ENCODE results near the gene MCF2L. TPM values are rescaled to one million over a fixed set of nuclear protein-coding genes. Genes with fewer than 3 reads are reported as not detected.

The MCF2L gene
- polyA plus RNA-seq, 1 donor, result 29.2 TPM

DNA sequence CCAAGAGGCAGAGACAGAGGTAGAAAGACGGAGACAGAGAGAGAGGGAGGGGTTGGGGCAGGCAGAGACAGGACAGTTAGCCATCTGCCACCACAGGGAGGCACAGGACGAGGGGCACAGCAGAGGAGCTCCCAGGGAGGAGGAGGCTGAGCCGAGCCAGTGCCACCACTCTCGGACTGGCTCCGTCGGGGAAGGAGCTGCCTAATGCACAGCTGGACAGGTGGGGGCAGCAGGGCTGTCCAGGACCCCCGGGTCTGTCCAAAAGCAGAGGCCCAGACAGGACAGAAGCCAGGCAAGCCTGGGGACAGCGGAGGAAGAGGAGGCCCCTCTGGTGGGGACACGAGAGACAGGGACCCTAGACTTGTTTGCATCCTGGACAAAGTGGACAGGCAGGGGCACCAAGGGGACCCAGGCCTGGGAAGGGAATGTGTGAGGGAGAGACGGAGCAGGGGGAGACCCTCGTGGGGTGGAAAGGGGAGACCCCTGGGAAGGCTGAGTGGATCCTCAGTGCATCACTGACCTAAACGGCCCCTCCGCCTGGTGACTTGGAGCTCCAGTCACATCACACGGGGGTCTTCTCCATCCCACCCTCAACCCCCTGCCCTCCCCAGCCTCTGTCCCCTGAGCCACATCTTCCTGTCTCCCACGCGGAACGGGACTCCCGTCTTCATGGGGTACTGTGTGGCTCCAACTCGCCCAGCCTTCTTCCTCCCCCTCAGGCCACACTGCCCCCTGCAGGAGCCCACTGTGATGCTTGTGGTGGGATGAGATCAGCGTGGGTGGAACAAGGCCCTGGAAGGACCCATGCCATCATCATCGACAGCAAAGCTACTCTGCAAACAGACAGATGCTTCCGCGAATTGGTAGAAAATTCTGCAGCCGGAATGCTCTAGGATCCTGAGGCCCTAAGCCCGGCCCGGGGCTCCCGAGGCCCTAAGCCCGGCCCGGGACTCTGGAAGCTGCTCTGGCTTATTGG, 154.5 kb downstream of the MCF2L start:
- no peak for DNase-seq

DNA sequence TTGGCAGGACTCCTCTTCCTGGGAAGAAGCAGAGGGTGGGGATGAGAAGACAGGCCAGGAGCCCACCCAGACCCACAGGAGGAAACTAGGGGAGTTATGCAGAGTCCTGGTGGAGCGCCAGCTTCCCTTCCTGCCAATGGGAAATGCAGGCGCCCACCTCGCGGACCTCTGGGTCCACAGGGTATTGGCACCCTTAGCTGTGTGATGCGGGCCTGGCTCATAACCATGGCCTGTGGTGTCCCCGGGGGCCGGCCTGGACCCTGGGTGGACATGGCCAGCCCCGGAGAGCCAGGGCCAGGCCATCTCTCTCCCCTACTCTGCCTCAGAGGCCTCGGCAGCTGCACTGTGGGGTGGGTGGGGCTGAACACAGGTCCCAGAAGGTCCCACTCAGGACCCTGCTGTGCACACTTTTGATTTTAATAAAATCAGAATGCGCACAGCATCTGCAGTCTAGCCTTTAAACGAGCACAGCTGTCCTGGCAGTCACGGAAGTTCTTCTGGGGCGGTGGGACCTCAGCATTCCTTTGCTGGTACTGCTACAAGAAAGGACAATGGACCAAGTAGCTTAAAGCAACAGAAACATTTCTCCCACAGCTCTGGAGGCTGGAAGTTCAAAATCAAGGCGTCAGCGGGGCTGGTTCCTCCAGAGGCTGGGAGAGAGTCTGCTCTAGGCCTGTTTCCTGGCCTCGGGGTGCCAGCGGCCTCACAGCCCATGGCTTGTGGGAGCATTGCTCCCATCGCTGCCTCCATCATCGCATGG, 155.4 kb downstream of the MCF2L start:
- no peak for DNase-seq

DNA sequence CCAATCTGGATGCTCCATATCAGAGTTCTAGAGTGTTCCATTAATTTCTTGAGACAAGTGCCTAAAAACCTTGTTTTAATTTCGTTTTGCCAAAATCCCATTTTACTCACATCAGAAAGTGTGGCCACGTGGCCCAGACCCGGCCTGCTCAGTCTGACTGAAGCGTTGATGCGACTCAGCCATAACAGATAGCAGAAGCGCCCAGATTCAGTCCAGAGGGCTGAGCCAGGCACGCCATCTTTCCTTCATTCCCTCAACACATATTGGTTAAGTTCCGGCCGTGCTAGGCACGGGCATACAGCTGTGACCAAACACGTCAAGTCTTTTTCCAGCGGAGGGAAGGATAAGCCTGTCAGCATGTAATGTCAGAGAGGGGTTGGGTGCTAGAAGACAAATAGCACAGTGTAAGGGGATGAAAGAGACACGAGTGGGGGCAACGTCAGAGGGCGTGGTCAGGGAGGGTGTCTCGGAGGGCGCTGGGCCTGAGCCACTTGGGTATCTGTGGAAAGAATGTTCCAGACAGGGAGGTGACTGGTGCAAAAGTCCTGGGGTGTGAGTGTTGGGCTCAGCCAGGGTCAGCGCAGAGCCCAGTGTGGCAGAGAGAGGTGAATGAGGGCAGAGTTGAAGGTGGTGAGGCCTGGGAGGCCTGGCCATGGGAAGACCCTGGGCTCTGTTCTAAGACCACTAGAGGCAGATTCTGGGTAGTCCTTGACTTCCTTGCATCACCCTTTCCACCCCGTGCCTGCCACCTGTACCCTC, 156.7 kb downstream of the MCF2L start:
- no peak for DNase-seq

DNA sequence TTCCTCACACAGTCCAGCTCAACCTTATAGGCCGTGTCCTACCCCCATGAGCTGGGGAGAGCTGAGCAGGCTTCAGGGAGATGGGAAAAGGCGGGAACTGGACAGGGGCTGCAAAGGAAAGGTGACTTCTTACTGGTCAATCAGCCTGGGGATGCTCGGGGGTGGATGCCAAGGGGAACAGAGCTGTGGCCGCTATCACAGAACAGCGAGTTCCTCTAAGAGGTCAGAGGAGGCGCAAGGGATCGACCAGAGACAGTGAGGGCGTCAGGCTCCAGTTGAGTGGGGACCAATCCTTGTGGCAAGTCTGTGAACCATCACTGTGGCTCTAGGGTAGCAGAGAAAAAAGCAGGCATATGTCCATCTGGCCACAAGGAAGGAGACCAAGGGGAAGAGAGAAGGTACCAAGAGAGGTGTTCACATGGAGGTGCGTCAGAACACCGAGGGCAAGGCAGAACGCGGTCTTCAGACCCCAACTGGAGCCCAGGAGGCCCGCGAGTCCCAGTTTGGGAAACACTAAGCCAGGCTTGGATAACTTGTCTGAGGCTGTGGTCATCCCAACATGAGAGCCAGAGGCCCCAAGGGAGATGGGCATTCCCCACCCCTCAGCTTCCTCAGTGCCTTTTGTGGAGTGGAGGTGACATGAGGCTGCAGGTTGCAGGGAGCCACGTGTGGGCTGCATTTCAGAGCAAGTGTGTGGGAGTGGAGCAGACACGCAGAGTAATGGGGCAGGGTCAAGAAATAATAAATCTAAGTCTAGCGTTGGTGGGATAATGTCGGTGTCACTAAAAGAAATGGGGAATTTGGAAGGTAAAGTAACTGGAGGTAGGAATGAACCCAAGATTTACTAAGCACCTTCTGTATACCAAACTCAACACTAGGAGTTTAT, 157.5 kb downstream of the MCF2L start:
- no peak for DNase-seq

DNA sequence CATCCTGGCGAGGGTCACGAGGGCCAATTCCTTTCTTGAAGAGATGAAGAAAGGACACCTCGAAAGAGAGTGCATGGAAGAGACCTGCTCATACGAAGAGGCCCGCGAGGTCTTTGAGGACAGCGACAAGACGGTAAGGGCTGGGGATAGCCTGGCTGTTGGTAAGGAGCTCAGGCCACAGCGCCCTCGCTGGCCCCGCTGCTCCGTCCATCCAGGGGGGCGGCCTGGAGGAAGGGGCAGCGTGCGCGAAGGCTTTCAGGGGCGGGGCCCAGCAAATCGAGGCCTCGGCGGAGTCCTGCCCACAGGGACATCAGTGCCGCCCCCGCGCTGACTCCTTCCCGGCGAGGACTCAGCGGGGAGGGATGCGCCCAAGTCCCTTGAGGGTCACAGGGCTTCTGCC, 160.5 kb downstream of the MCF2L start:
- DNase-seq, result no peak

DNA sequence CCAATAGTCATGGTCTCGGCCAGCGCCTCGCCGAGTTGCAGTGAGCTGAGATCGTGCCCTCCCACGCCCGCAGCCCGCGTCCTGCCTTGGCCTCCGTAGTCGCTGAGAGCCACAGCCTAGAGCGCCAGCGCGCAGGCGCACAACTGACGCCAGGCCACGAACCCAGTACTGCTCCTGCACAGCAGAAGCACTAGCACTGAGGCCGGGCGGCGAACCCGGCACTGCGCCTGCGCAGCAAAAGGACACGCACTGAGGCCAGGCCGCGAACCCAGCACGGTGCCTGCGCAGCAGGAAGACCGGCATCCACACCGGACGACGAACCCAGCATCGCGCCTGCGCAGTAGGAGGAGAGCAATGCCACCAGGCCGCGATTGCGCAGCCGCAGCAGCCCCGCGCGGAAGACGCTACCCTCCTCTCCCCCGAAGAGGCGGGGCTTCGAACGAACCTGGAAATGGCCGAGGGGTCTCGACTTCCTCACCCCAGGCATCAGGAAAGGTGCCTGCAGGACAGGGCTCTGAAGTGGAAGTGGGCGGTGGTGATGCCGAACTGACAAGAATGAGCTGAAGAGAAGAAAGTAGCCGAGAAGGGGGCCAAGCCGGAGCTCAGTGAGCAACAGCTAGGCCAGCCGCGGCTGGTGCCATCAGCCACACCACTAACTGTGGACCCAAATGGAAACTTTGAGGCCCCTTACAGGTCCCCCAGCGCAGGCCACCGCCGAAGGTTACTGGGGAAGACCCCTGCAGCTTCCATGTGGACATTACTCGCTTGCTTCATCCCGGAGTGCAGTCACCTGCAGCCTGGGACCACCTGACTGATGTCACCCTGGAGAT, 161.1 kb downstream of the MCF2L start:
- no peak for DNase-seq

DNA sequence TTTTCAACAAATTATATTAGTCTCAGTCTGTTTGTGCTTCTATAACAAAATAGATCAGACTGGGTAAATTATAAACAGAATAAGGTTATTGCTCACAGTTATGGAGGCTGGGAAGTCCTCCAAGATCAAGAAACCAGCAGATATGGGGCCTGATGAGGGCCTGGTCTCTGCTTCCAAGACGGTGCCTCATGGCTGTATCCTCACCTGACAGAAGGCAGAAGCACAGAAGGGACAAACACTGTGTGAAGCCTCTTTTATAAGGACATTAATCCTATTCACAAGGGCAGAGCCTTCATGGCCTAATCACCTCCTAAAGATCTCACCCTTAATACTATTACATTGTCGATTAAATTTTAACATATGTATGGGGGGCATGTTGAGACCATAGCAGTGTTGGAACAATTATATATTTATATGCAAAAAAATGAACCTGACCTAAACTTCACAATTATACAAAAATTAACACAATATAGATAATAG, 166.3 kb downstream of the MCF2L start:
- no peak for DNase-seq

DNA sequence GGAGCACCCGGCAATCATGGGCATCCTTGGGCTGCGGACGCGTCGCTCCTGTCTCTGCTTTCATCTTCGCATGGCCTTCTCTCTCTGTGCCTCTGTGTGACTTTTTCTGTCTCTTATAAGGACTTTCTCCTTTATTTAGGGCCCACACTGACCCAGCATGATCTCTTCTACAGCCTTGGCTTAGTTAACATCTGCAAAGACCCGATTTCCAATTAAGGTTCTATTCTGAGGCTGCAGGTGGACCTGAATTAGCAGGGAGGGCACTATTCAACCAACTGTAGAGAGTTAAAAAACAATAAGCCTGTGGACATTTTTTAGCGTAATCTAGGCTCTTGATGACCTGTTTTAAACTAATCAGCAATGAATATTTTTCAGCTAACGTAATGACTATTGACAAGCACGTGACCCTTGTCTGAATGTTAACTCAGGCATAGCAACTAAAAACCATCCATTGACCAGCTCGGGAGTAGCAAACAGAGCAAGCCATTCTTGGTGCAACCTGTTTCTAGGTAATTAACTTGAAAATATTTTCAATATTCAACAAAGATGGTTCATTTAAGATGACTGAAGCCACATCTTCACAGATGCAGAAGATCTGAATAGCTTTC, 168.8 kb downstream of the MCF2L start:
- no peak for DNase-seq

DNA sequence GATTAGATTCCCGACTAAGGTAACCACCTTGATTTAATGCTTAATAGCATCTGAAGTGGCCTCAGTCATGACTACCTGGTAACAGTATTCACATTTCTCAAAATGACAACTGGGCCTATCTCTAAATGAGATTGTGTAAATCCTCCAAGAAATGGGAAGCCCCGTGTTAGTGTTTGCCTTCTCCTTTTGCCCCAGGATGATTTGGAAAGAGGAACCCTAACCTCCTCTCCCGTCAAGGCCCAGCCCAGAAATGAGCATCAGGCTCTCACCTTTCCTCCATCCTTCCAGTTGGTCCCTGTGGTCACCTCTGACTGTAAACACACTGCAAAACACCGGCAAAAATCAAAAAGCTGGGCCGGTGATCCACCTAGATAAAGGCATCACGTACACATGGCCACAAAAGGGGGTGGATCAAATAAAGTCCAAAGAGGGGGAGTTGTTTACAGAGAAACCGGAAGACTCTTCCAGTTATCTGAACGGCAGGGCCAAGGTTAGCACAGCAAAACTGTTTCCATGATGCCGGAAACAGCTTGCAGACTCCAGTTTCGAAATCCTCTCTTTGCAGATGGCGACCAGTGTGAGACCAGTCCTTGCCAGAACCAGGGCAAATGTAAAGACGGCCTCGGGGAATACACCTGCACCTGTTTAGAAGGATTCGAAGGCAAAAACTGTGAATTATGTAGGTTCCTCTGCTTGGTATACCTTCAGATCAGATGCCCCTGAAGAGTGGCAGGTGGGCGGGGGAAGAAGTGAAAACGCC, 170.0 kb downstream of the MCF2L start:
- no peak for DNase-seq

DNA sequence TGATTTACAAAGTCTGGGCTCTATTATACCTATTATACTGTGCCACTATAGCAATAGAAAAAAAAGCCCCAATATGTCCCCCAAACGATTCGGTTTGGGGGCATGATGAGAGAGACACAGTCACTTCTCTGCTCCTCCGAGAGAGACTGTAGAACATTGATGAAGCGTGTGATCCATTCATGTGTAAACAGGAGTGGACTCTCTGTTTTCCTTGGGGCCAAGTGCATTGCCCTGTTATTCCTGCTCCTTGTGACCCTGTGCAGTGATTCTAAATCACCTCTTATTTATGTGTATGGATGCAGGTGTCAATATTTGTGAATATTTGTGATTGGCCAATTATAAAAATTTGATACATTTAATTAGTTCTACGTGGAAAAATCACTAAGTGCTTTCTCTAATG, 170.6 kb downstream of the MCF2L start:
- DNase-seq, result no peak

DNA sequence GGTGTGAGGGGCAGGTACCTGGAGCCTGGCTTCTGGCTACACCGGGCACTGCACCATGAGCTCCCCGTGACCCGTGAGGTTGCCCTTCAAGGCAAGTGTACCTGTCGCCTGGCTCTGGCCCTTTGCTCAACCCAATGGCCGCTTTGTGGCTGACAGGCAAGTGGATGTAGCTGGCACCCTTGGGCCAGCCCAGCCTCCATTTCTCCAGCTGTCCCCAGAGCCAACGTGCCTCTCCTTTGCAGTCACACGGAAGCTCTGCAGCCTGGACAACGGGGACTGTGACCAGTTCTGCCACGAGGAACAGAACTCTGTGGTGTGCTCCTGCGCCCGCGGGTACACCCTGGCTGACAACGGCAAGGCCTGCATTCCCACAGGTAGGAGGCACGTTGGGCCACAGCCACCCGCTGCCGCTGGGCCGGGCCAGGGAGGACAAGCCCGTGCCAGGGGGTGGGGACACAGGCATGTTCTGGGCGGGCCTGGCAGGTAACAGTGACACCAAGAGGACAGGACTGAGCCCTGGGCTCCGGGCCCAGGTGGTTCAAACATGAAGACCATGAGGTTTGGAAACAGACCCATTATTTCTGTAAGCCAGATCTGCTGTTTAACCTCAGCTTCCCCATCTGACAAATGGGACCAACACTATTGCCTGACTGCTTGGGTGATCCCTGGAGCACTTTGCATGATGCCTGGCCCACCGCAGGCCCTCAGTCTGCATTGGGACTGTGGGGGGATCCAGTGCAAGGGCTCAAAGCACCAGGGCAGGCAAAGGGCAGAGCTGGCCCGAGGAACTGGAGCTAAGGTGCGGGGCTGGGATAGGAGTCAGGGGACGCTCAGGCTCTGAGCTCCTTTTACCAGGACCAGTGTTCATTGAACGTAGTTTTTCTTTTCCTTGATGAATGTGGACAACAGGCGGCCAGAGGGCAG, 171.9 kb downstream of the MCF2L start:
- DNase-seq, result no peak

DNA sequence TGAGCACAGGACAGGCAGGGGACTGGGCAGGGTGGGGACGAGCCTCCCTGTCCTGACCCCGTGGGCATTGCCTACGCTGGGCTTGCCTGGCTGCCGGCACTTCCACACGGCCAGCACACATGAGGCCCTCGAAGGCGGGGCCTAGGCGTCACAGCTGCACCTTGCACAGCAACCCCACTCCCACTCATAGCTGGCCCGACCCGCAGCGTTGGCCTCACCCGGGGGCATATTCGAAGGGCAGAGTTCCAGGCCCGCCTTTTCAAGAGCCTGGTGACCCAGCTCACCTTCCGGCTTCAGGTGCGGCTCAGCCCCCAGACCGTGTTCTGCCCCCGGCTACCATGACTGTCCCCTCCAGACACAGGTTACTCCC, 172.6 kb downstream of the MCF2L start:
- DNase-seq, result no peak

DNA sequence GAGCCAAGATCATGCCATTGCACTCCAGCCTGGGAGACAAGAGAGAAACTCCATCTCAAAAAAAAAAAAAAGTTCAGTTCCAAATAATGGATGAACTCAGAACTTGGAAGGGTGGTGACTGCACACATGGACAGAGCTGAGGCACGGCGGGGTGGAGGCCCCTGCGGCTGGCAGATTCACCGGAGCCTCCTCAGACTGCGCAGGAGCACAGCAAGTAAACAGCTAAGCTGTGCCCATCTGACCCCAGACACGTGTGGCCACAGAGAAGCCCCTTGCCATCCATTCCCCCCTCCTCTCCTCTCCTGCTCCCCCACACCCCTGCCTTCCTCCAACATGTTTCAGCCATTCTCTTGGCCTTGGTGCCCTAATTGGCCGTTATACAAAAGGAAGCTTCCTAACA, 173.9 kb downstream of the MCF2L start:
- DNase-seq, result no peak

DNA sequence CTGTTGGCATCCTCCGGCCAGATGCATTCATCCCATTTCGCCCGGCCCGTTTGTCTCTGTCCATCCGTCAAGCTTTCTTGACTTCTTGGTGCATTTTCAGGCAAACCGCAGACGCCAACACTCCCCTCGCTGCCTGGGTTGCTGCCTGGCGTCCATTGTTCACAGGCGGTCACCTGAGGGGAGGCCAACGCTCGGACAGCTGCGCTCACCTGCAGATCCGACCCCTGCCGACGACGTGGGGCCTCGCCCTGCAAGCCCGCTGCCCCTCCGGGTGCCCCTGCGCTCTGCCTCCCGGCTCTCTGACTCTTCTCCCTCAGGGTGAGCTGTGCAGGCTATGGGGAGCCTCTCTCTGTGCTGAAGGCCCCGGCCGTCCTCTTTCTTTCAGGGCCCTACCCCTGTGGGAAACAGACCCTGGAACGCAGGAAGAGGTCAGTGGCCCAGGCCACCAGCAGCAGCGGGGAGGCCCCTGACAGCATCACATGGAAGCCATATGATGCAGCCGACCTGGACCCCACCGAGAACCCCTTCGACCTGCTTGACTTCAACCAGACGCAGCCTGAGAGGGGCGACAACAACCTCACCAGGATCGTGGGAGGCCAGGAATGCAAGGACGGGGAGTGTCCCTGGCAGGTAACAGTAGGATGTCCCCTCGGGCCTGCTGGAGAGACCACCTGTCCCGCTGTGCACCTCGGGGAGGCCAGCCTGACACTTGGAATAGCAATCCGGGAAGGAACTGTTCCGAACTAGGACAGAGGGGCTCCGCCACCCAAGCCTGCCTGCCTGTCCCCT, 174.6 kb downstream of the MCF2L start:
- DNase-seq, result no peak

DNA sequence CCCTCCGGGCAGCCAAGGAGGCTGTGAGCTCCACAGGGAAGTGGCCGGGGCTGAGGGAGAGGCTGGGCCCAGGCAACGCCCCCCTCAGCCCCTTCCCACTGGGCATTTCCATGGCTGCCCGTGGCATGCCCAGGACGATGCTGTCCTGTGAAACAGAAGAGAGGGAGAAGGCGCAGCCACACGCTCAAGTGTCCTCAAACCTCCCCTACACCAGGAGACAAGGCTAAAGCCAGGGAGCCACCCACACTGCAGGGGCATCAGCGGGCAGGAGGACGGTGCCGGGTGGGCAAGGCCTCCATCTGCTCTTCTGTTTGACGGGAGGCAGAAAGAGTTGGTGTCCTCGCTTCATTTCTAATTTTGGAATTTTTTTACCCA, 175.2 kb downstream of the MCF2L start:
- DNase-seq, result no peak

DNA sequence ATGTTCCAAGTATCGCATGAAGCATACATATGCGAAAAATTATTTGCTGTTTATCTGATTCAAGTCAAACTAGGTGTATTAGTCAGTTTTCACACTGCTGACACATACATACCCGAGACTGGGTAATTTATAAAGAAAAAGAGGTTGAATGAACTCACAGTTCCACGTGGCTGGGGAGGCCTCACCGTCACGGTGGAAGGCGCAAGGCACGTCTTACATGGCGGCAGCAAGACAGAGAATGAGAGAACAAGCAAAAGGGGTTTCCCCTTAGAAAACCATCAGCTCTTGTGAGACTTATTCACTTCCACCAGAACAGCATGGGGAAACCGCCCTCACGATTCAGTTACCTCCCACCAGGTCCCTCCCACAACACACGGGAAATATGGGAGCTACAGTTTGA, 176.5 kb downstream of the MCF2L start:
- DNase-seq, result no peak

DNA sequence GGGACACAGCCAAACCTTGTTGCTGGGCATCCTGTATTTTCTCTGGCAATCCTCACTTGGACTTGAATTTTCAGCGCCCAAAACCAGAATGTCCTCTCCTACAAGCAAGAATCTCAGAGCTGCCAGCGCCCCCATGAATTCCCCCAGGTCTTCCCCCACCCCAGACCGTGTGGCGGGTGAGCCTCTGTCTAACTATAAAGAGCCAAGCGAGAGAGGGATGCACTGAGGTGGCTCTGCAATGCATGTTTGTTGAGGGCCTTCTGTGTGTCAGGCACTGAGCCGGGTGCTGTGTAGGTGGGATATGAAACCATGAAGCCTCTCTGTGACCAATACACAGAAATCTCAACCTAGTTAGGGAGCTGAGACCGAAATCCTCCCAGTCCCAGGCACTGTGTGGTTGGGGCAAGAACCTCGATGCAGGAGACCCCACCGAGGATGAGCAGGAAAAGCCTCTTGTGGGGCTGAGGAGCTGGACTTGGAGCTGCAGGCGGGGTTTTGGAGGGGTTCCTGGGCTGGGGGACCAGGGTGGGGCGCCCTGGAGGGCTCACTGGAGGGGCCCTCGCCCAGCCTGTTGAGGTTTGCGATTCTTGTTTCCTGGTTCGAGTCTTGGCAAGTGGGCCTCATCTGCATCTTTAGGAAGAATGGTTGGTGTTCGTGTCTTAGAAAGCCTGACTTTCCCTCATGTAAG, 177.0 kb downstream of the MCF2L start:
- no peak for DNase-seq
